HG03066 (cell line): ENCODE results near the gene OR51F2.
"Not testable (repeated sequence)": the region's sequence is repeated elsewhere in the genome, so short reads cannot be mapped to it uniquely, and the experiment has no call there.

Experiments
- ATAC-seq: cut with Tn5 transposase; IDR thresholded peaks from one replicate; pipeline ENCODE4 v1.9.1; 2021; ENCODE audit warnings: low read depth; ENCODE audit not compliant: unreplicated experiment

The OR51F2 gene

GRCh38 chr11:4821021-4821420 lies at the start of gene OR51F2:
Gene OR51F2, plus strand, starts transcription at chr11:4821321. Its CDS starts 101 bp downstream, at chr11:4821422.
- no peak for ATAC-seq

GRCh38 chr11:4782454-4782853 lies 38.7 kb upstream of the OR51F2 start:
- ATAC-seq: no peak

- ATAC-seq: no peak
Measured at GRCh38 chr11:4797206-4797605, 23.9 kb upstream of the OR51F2 start.

- no peak for ATAC-seq
Measured at GRCh38 chr11:4798427-4799183, 22.5 kb upstream of the OR51F2 start.

GRCh38 chr11:4801316-4801715 lies 19.8 kb upstream of the OR51F2 start:
- not testable (repeated sequence) for ATAC-seq

GRCh38 chr11:4804280-4804679 lies 16.8 kb upstream of the OR51F2 start, which contains the start of gene OR52R1:
Gene OR52R1, minus strand, starts transcription at chr11:4804380. Its CDS starts 0 bp downstream, at chr11:4804380.
- ATAC-seq: no peak

GRCh38 chr11:4808476-4808875 lies 12.6 kb upstream of the OR51F2 start:
- ATAC-seq: no peak

GRCh38 chr11:4809246-4809645 lies 11.9 kb upstream of the OR51F2 start:
- ATAC-seq: no peak

- no peak for ATAC-seq
Measured at GRCh38 chr11:4825132-4825531, 4.0 kb downstream of the OR51F2 start.

GRCh38 chr11:4826425-4826824 lies 5.3 kb downstream of the OR51F2 start:
- no peak for ATAC-seq

GRCh38 chr11:4830346-4830745 lies 9.2 kb downstream of the OR51F2 start:
- no peak for ATAC-seq

GRCh38 chr11:4830909-4831308 lies 9.8 kb downstream of the OR51F2 start:
- no peak for ATAC-seq

- ATAC-seq: no peak
Measured at GRCh38 chr11:4839851-4840549, 18.9 kb downstream of the OR51F2 start.

GRCh38 chr11:4848908-4849532 lies 27.9 kb downstream of the OR51F2 start, which contains the start of gene OR51S1:
Gene OR51S1, minus strand, starts transcription at chr11:4849208. Its CDS starts 0 bp downstream, at chr11:4849208.
- no peak for ATAC-seq

- ATAC-seq: no peak
Measured at GRCh38 chr11:4851033-4851432, 29.9 kb downstream of the OR51F2 start.

GRCh38 chr11:4854286-4854685 lies 33.2 kb downstream of the OR51F2 start:
- not testable (repeated sequence) for ATAC-seq

GRCh38 chr11:4862447-4863236 lies 41.5 kb downstream of the OR51F2 start:
- ATAC-seq: no peak

- no peak for ATAC-seq
Measured at GRCh38 chr11:4863876-4864275, 42.8 kb downstream of the OR51F2 start.

GRCh38 chr11:4865855-4866254 lies 44.7 kb downstream of the OR51F2 start:
- no peak for ATAC-seq
